Measurements from ENCODE around the gene PRR27.
A peak's percentile ranks its signal among the peaks of the same experiment; 100 is the strongest.

Gene PRR27

DNA sequence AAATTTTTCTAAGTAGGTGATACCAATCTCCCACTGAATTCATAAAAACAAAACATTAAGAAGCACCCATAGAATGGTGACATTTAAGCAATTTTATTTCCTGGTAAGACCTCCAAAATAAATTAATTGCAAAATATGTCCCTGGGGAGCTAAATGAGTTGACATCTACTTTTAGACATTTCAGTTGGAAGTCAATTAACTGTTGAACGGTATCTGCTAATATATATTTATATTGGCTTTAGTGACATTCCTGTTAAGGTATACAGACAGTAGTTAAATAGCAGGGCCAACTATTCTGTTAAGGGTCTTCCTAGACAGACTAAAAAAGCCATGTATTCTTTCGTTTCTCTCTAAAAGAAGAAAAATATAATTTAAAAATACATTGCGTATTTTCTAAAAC lies at the start of gene PRR27:
TSS of gene PRR27 (plus strand) at position 301 of the 400 bp plus-strand sequence. CDS start 139 bp downstream, outside the sequence.
- DNase-seq (ENCODE audit: low read depth) = no peak

DNA sequence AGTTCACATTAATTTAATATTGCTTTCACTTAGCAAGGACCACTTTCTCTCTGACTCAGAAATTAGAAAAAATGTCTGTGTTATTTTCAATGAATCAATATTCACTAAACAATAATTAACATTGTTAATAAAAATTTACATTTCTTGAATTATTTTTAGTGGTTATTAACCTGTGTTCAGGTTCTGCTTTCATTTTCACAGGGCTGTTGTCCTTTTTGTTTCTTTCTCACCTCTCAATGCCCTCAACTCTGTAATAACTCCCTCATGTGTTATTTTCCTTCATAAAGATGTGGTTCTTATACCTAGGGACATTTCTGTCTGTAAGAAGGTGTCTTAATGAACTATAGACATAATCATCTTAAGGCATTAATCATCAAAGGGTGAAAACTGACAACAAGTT lies 43.1 kb upstream of the PRR27 start:
- no peak for DNase-seq (ENCODE audit: low read depth)

More for the DNA sequence above, at the start of gene PRR27:
- no peak within 1 kb of the TSS for H3K4me3 ChIP-seq (ENCODE audit: low read depth, low read length)

DNA sequence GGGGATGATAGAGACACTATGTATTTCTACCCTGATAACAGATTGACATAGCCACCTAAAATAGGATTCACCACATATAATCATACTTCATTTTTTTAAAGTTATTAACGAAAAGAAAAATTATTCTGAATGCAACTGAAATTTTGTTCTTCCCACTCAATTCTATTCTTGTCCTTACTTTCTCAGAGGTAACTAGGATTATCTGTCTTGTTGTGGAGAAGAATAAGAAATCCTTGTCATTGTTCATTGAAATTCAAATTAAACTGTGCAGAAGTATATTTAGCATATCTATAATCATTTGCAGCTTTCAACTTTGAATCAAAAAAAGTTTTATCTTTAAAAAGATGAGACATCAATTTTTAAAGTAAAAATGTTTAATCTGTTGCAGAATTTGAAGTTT lies 40.4 kb upstream of the PRR27 start:
- H3K4me3 ChIP-seq (ENCODE audit: low read depth, low read length) = no peak overlapping the region
- no peak for DNase-seq (ENCODE audit: low read depth)

More for the DNA sequence above, 43.1 kb upstream of the PRR27 start:
- no peak overlapping the region for H3K4me3 ChIP-seq (ENCODE audit: low read depth, low read length)

DNA sequence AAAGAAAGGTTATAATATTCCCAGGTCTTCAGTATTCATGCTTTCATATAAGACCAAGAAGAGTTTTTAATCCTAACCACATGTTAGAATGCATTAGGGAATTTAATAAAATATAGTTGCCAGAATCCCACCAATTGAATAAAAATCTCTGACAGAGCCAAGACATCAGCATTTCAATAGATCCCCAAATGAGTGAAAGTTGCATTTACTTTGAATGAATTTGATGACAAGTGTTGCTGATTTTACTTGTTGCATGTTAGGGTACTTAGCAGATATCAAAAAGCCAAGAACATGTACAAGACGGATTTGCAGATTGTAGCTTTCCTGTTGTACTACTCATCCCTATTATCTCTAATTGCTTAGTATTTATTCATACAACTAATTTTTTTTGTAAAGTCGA lies 39.9 kb upstream of the PRR27 start:
- H3K4me3 ChIP-seq (ENCODE audit: low read depth, low read length) = no peak overlapping the region
- no peak for DNase-seq (ENCODE audit: low read depth)

DNA sequence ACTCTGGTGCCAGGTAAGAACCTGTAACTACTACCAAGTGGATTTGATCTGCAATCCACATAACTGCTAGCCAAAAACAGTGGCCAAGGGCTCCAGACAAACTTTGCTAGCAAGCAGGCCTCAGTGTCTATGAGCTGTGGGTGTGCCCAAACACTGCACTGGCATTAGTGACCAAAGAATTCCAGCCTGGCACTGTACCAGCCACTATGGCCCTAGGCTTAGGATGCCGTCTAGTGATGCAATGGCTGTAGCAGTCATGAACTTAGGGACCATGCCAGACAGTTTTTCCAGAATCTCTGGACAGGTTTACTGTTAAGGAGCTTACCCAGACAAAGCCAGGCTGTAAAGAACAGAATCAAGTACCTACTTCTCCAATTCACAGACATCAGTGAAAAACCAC lies 33.7 kb upstream of the PRR27 start:
- no peak overlapping the region for H3K4me3 ChIP-seq (ENCODE audit: low read depth, low read length)
- no peak for DNase-seq (ENCODE audit: low read depth)

DNA sequence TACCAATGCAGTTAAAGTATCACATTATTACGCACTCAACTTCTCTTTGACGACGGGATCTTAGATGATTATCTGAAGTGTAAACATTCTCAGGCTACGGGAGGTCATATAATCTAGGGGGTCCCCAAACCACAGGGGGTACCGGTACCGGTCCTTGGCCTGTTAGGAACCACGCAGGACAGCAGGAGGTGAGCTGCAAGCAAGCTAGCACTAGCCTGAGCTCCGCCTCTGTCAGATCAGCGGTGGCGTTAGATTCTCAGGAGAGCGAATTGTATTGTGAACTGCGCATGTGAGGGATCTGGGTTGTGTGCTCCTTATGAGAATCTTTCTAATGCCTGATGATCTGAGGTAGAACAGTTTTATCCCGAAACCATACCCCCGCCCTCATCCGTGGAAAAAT lies 20.6 kb upstream of the PRR27 start:
- no peak for DNase-seq (ENCODE audit: low read depth)

DNA sequence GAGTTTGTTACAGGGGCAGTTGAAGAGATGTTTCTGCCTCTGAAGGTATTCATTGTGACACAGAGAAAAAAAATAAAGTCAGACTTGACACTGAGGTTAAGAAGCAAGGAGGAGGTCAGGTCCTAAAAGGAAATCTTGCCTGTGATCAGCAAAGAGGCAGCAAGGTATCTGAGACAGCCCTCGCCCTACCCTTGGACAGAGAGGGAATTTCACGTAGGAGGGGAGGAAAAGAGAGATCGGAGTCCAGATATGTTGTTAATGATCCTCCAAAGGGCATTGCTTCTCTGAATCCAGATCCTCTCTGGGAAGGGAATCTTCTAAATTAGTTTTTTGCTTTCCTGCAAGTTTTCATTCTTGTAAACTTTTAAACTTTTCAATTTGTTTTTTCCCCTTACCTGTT lies 15.3 kb upstream of the PRR27 start:
- no peak for DNase-seq (ENCODE audit: low read depth)
- no peak overlapping the region for H3K4me3 ChIP-seq (ENCODE audit: low read depth, low read length)

More for the DNA sequence above, 20.6 kb upstream of the PRR27 start:
- H3K4me3 ChIP-seq (ENCODE audit: low read depth, low read length) = no peak overlapping the region

DNA sequence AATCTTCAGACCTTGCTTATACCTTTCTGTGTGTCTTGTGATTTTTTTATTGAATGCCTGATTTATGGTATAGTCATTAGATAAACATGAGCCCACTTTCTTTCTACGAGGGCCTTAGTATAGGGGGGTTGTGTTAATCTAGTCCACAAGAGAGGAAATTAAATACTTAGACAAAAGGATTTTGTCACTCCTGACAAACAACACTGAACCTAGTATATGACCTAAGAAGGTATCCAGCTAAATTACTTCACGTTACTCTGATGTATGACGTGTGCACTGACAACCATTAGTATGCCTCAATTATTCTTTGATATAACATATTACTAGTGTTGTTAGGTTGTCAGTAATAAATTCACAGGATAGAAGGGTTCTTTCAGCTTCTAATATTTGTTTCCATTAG lies 2.8 kb upstream of the PRR27 start:
- DNase-seq (ENCODE audit: low read depth) = no peak

DNA sequence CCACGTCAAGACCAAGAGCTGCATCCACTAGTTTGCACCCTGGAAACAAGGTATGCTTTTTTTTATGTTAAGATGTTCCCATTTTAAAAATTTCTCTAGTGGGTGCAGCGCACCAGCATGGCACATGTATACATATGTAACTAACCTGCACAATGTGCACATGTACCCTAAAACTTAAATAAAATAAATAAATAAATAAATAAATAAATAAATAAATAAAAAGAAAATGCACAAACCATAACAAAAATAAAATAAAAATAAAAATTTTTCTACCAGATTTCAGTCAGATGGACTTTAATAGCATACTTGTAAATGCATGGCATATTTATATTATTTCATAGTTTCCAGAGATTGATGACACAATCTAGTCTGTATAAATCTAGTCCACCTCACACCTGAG lies 1.9 kb upstream of the PRR27 start:
- DNase-seq (ENCODE audit: low read depth) = no peak
- no peak overlapping the region for H3K4me3 ChIP-seq (ENCODE audit: low read depth, low read length)

More for the DNA sequence above, 2.8 kb upstream of the PRR27 start:
- no peak overlapping the region for H3K4me3 ChIP-seq (ENCODE audit: low read depth, low read length)

DNA sequence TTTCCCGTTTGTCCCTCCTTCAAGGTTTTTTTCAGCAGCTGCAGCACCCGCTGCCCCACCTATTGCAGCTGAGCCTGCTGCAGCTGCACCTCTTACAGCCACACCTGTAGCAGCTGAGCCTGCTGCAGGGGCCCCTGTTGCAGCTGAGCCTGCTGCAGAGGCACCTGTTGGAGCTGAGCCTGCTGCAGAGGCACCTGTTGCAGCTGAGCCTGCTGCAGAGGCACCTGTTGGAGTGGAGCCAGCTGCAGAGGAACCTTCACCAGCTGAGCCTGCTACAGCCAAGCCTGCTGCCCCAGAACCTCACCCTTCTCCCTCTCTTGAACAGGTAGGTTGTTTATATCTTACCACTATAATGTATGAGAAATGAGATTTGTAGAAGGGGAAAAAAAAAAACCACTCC lies 4.5 kb downstream of the PRR27 start:
- no peak for DNase-seq (ENCODE audit: low read depth)
- no peak overlapping the region for H3K4me3 ChIP-seq (ENCODE audit: low read depth, low read length)

DNA sequence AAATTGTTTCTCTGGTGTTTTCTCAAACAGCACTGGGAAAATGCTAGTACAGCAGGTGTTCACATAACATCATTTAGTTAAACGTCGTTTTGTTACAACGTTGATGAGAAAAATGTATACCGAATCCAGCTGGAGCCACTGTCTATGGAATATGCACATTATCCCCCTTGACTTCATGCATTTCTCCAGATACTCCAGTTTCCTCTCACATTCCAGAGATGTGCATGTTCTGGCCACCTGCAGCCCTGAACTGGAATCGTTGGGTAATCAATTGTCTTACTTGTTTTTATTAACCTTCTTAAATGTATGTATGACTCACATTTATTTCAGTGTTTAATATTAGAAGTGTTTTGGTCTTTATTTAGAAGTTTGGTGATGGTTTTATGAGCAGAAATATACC lies 23.1 kb downstream of the PRR27 start:
- no peak for DNase-seq (ENCODE audit: low read depth)
- no peak overlapping the region for H3K4me3 ChIP-seq (ENCODE audit: low read depth, low read length)

DNA sequence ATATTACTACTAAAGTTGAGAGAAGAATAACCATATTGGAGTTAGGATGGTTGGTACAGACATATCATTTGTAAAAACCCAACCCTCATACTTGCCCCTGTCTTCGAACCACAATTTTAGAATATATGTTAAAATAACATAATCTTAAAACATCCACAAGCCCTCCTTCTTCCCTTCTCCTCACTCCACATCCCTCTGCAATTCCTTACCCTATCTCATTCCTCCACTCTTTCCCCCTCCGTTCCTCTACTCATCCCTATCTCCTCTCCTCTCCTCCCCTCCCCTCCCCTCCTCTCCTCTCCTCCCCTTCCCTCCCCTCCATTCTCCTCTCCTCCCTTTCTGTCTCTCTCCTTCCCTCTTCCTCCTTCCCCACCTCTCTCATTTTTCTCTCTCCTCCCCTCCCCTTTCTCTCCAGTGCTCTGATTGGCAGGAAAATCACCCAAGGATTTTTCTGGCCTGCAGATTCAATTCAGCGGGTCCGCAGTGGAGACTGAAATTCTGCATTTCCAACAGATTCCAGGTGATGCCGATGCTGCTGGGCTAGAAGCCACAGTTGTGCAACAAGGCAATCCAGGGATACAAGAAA lies 24.1 kb downstream of the PRR27 start:
- no peak for DNase-seq (ENCODE audit: low read depth)
- H3K4me3 ChIP-seq (ENCODE audit: low read depth, low read length) = no peak overlapping the region

DNA sequence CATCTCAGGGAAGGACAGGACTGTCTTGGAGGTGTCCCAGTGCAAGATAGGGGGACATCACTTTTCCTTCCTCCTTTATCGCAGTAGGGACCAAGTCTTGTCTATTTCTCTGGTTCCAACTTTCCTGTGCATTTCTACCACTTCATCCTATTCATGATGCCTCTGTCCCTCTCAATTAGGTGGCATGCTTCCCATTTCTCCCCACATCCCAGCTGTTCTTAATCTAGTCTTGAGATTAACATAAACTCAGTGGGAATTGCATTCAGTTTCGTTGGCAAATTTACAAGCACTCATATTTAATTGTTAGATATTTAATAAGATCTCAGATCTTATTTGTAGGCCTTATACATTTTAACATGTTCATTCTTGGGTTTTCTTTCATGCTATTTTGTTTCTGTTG lies 25.8 kb downstream of the PRR27 start:
- no peak overlapping the region for H3K4me3 ChIP-seq (ENCODE audit: low read depth, low read length)
- no peak for DNase-seq (ENCODE audit: low read depth)

DNA sequence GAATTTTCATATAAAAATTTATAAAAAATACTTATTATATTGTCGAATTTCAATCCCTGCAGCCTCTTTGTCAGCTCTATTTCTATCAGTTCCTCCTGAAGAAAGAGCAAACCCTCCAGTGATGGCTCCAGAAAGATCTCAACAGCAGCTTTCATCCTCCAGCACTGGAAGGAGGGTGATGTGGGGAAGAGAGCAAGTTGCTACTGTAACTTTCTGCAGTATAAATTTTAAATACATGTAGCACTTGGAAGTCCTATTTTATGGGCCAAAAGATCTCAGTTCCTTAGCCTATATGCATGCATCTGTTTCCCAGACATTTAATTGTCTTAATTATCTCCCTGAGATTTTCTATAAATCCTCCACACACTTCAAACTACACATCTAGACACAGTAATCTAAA lies 27.8 kb downstream of the PRR27 start:
- H3K4me3 ChIP-seq (ENCODE audit: low read depth, low read length) = no peak overlapping the region
- DNase-seq (ENCODE audit: low read depth) = no peak

DNA sequence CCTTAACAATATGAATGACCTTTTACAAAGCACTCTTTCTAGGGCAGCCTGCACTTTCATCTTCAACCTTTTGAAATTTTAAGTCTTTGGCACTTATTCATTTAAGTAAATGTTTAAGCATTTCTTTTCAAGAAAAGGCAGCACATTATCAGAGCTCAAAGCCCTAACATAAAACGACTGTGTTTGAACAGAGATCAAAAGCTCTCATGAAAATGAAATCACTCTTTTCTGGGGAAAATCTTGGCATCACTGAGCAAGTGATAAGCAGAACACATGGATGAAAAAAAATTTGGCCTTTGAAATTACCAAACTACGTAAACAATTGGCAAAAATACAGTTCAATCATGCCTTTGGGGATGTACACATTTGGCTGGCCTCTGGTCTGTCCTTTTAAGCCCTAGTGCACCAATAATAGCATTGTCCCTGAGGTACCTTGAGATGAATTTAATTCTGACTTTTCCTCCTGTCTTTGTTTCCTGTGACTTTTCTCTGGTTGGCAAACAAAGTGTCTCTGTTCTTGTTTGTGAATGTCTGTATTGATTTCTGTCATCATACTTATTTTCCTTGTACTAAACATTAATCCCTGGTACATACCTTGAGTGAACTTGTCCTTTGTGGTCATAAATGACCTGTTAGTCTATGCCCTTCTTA lies 28.6 kb downstream of the PRR27 start:
- no peak for DNase-seq (ENCODE audit: low read depth)
- no peak overlapping the region for H3K4me3 ChIP-seq (ENCODE audit: low read depth, low read length)

DNA sequence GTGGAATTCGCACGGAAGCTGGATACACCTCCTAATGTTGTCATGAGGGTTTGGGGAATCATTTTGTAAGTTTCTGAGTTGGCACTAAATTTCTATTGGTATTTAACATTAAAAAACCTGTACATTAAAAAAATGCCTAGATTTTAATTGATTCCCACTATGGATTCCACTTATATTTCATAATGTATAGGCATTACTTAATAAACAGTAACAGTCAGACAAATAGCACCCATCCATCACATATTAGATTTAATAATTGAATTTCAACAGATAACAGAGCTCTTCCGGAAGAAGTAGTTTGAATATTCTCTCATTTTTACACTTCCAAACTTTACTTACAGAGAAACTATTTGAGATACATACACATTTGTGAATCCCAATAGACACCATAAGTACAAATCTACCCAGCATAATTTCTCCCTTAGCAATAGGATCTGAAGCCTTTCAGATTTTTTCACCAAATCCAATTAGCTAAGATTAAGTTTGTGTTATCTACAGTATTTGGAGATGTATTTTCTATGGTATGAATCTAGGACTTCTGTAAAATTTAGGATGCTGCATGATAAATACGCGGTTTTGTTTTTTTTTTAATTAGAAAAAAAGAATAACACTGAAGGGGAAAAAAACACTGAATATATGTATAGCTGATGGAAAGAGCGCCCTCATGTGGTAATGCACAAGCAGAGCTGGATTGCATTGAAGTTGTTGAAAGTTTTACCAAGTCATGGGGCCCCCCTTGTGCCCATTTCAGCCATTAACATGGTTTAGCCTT lies 29.3 kb downstream of the PRR27 start:
- no peak overlapping the region for H3K4me3 ChIP-seq (ENCODE audit: low read depth, low read length)
- peak; percentile 21 for DNase-seq (ENCODE audit: low read depth)

DNA sequence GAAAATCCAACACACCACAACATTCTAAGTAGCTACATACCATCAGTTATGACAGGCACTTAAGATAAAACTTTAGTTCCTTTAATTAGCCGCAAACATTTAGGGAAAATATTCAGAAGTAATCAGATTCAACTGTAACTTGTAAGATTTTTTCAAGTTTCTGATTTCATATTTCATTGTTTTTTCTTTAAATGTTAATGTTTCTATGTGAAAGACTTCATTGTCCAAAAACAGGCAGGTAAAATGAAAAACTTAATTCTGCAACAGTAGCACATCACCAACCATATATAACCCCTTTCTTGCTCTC lies 29.9 kb downstream of the PRR27 start:
- DNase-seq (ENCODE audit: low read depth) = no peak
- no peak overlapping the region for H3K4me3 ChIP-seq (ENCODE audit: low read depth, low read length)

DNA sequence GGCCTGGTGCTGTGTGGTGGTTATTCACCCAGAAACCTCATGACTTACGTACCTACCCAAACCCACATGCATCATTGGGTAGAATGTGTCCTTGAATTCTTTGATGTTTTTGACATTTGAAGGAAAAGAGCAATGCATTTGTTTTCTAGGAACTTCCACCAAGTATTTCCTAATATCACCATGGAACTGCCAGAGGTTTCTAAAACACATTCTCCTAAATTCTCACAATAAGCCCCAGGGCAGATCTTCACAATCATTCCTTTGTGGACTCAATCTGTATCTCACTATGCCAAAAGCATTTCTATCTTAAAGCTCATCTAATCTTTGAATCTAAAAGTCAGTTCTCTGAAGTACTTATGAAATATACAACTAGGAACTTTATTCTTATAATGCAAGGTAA lies 33.2 kb downstream of the PRR27 start:
- DNase-seq (ENCODE audit: low read depth) = no peak
- H3K4me3 ChIP-seq (ENCODE audit: low read depth, low read length) = no peak overlapping the region

DNA sequence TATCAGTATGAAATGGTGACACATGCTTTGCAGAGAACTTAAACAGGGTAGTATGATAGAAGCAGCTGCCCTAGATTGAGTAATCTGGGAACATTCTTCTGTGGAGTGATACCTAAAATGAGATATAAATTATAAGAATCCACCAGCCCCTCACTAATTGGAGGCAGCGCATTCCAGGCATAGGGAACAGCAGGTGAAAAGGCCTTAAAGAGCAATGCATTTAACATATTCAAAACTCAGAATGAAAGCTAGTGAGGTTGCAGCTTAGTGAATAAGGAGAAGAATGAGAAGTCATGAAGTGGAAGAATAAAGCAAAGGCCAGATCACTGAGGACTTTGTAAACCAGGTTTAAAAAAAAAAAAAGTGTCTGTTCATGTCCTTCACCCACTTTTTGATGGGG lies 36.5 kb downstream of the PRR27 start:
- DNase-seq (ENCODE audit: low read depth) = no peak
- no peak overlapping the region for H3K4me3 ChIP-seq (ENCODE audit: low read depth, low read length)

DNA sequence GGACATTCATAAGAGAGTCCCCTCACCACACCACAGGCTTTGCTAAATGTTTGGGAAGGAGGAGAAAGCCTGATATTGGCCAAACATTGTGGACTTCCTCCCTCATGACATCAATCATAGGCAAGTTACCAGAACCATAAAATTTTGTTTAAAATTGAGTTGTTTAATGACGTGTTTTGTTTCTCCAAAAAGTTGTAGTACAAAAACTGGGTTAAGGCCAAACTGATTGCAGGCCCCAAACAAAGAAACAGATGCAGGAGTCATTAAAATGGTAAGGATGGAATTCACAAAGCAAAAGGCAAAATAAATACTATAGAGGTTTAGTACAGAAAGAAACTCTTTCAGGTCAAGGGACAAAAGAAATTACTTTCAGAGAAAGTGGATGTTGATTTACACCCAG lies 37.6 kb downstream of the PRR27 start:
- DNase-seq (ENCODE audit: low read depth) = no peak
- H3K4me3 ChIP-seq (ENCODE audit: low read depth, low read length) = no peak overlapping the region

DNA sequence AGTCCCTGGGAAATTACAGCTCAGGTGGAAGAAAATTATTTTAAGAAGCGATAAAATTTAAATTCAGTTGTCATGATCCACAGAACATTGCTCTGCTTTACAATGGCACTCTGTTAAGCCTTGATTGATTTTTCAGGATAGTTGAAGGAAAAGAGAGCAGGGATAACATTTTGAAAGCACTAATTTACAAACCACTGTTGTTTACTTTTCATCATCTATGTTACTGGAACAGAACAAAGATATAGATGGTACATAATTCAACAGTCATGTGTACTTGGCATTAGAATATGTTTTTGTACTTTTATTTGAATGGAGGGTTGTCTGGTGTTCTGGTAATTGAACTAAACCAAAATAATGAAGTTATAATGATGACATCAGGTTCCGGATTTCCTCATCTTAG lies 38.9 kb downstream of the PRR27 start:
- no peak for DNase-seq (ENCODE audit: low read depth)
- H3K4me3 ChIP-seq (ENCODE audit: low read depth, low read length) = no peak overlapping the region
